ENCODE data around the gene HOXC10. TPM values are rescaled to one million over a fixed set of nuclear protein-coding genes. Genes with fewer than 3 reads are reported as not detected.
A peak's percentile ranks its signal among the peaks of the same experiment; 100 is the strongest.

Gene HOXC10
- total RNA-seq, 1 experiment from 2014 or later: 154 TPM

DNA sequence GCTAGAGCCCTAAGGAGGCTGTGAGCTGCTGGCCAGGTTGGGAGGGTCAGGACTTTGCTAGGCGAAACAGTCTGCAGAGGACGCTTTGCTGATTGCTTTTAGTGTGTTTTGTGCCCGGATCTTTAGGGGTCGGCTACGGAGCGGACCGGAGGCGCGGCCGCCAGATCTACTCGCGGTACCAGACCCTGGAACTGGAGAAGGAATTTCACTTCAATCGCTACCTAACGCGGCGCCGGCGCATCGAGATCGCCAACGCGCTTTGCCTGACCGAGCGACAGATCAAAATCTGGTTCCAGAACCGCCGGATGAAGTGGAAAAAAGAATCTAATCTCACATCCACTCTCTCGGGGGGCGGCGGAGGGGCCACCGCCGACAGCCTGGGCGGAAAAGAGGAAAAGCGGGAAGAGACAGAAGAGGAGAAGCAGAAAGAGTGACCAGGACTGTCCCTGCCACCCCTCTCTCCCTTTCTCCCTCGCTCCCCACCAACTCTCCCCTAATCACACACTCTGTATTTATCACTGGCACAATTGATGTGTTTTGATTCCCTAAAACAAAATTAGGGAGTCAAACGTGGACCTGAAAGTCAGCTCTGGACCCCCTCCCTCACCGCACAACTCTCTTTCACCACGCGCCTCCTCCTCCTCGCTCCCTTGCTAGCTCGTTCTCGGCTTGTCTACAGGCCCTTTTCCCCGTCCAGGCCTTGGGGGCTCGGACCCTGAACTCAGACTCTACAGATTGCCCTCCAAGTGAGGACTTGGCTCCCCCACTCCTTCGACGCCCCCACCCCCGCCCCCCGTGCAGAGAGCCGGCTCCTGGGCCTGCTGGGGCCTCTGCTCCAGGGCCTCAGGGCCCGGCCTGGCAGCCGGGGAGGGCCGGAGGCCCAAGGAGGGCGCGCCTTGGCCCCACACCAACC is 44.8 kb downstream of the HOXC10 start:
- H3K27ac ChIP-seq (ENCODE audit: low read length): peak overlapping the region; percentile 78
- H3K4me1 ChIP-seq (ENCODE audit: control insufficient read depth, insufficient read depth, low read length): peaks cover 95% of the 10 kb centered on the region
- no TSS peak for BruUV-seq (replicated peaks)
- CTCF ChIA-PET: no interaction called here
- no peaks in the 10 kb centered on the region for H3K9me3 ChIP-seq (ENCODE audit: control insufficient read depth, insufficient read depth, low read depth, low read length)
- intact Hi-C loops (cut with micrococcal nuclease; ENCODE audit: unreplicated experiment): no loop called here
- TF ChIP-seq, protein P1, sequence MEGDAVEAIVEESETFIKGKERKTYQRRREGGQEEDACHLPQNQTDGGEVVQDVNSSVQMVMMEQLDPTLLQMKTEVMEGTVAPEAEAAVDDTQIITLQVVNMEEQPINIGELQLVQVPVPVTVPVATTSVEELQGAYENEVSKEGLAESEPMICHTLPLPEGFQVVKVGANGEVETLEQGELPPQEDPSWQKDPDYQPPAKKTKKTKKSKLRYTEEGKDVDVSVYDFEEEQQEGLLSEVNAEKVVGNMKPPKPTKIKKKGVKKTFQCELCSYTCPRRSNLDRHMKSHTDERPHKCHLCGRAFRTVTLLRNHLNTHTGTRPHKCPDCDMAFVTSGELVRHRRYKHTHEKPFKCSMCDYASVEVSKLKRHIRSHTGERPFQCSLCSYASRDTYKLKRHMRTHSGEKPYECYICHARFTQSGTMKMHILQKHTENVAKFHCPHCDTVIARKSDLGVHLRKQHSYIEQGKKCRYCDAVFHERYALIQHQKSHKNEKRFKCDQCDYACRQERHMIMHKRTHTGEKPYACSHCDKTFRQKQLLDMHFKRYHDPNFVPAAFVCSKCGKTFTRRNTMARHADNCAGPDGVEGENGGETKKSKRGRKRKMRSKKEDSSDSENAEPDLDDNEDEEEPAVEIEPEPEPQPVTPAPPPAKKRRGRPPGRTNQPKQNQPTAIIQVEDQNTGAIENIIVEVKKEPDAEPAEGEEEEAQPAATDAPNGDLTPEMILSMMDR (IDR thresholded peaks at IDR 0.05): no peak
- no peak for TF ChIP-seq SIN3A (IDR thresholded peaks at IDR 0.05; ENCODE audit: borderline replicate concordance, insufficient read depth, low read depth, low read length)
- TF ChIP-seq, protein P2, sequence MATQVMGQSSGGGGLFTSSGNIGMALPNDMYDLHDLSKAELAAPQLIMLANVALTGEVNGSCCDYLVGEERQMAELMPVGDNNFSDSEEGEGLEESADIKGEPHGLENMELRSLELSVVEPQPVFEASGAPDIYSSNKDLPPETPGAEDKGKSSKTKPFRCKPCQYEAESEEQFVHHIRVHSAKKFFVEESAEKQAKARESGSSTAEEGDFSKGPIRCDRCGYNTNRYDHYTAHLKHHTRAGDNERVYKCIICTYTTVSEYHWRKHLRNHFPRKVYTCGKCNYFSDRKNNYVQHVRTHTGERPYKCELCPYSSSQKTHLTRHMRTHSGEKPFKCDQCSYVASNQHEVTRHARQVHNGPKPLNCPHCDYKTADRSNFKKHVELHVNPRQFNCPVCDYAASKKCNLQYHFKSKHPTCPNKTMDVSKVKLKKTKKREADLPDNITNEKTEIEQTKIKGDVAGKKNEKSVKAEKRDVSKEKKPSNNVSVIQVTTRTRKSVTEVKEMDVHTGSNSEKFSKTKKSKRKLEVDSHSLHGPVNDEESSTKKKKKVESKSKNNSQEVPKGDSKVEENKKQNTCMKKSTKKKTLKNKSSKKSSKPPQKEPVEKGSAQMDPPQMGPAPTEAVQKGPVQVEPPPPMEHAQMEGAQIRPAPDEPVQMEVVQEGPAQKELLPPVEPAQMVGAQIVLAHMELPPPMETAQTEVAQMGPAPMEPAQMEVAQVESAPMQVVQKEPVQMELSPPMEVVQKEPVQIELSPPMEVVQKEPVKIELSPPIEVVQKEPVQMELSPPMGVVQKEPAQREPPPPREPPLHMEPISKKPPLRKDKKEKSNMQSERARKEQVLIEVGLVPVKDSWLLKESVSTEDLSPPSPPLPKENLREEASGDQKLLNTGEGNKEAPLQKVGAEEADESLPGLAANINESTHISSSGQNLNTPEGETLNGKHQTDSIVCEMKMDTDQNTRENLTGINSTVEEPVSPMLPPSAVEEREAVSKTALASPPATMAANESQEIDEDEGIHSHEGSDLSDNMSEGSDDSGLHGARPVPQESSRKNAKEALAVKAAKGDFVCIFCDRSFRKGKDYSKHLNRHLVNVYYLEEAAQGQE (IDR thresholded peaks at IDR 0.05; ENCODE audit: insufficient read depth in 1 of 2, low read depth in 2 of 2, low read length in 1 of 2): no peak
- TF ChIP-seq TCF7L2 (IDR thresholded peaks at IDR 0.05; ENCODE audit: low read depth, low read length): no peak
- 0 out of 2 replicates have a peak, but pooled peaks have one; percentile 12 for TF ChIP-seq POLR2AphosphoS5 (IDR thresholded peaks at IDR 0.05; ENCODE audit: low read depth, low read length)
- H3K27me3 ChIP-seq (ENCODE audit: control insufficient read depth, insufficient read depth, low read length): no peaks in the 10 kb centered on the region
- POLR2A ChIA-PET: no interaction called here
- H3K36me3 ChIP-seq (ENCODE audit: control insufficient read depth, insufficient read depth, low read length): peaks cover 4% of the 10 kb centered on the region; the same call in 1 of the 2 replicates
- in situ Hi-C loops (cut with HindIII; ENCODE audit: low pct_unique_long_range_greater_than_20kb, low sequenced_read_pairs): no loop called here
- ATAC-seq: no peak
- no peak overlapping the region for H3K4me3 ChIP-seq (ENCODE audit: low read depth in 2 of 2, low read length in 2 of 2)
- DNase-seq (ENCODE audit: low read depth, low spot score): no peak

DNA sequence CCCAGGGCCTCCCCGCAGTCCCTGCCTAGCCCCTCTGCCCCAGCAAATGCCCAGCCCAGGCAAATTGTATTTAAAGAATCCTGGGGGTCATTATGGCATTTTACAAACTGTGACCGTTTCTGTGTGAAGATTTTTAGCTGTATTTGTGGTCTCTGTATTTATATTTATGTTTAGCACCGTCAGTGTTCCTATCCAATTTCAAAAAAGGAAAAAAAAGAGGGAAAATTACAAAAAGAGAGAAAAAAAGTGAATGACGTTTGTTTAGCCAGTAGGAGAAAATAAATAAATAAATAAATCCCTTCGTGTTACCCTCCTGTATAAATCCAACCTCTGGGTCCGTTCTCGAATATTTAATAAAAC is 45.5 kb downstream of the HOXC10 start:
- ATAC-seq: no peak
- no peak overlapping the region for H3K4me3 ChIP-seq (ENCODE audit: low read depth in 2 of 2, low read length in 2 of 2)

More for the DNA sequence above, 45.5 kb downstream of the HOXC10 start:
- intact Hi-C loops (cut with micrococcal nuclease; ENCODE audit: unreplicated experiment): no loop called here
- no peak for TF ChIP-seq POLR2AphosphoS5 (IDR thresholded peaks at IDR 0.05; ENCODE audit: low read depth, low read length)
- no peak for TF ChIP-seq SIN3A (IDR thresholded peaks at IDR 0.05; ENCODE audit: borderline replicate concordance, insufficient read depth, low read depth, low read length)
- no peak for TF ChIP-seq TCF7L2 (IDR thresholded peaks at IDR 0.05; ENCODE audit: low read depth, low read length)
- TF ChIP-seq, protein P2 (IDR thresholded peaks at IDR 0.05; ENCODE audit: insufficient read depth in 1 of 2, low read depth in 2 of 2, low read length in 1 of 2): no peak
- TF ChIP-seq, protein P1 (IDR thresholded peaks at IDR 0.05): no peak
- H3K27me3 ChIP-seq (ENCODE audit: control insufficient read depth, insufficient read depth, low read length): no peaks in the 10 kb centered on the region
- H3K9me3 ChIP-seq (ENCODE audit: control insufficient read depth, insufficient read depth, low read depth, low read length): no peaks in the 10 kb centered on the region
- no peak for DNase-seq (ENCODE audit: low read depth, low spot score)
- peak overlapping the region; percentile 78; the same call in 1 of the 2 replicates for H3K27ac ChIP-seq (ENCODE audit: low read length)
- peaks cover 95% of the 10 kb centered on the region for H3K4me1 ChIP-seq (ENCODE audit: control insufficient read depth, insufficient read depth, low read length)
- POLR2A ChIA-PET: no interaction called here
- H3K36me3 ChIP-seq (ENCODE audit: control insufficient read depth, insufficient read depth, low read length): peaks cover 4% of the 10 kb centered on the region; the same call in 1 of the 2 replicates
- BruUV-seq (replicated peaks): no TSS peak
- in situ Hi-C loops (cut with HindIII; ENCODE audit: low pct_unique_long_range_greater_than_20kb, low sequenced_read_pairs): no loop called here
- CTCF ChIA-PET: no interaction called here

Data from Panc1 (cell line).